ENCODE measurements around the gene LTA4H. TPM values are rescaled to one million over a fixed set of nuclear protein-coding genes. Genes with fewer than 3 reads are reported as not detected.

LTA4H gene
- total and polyA plus RNA-seq, 2 of the 4 experiments (the other 2 are of a cell fraction), result 41.0 to 43.3 TPM

DNA sequence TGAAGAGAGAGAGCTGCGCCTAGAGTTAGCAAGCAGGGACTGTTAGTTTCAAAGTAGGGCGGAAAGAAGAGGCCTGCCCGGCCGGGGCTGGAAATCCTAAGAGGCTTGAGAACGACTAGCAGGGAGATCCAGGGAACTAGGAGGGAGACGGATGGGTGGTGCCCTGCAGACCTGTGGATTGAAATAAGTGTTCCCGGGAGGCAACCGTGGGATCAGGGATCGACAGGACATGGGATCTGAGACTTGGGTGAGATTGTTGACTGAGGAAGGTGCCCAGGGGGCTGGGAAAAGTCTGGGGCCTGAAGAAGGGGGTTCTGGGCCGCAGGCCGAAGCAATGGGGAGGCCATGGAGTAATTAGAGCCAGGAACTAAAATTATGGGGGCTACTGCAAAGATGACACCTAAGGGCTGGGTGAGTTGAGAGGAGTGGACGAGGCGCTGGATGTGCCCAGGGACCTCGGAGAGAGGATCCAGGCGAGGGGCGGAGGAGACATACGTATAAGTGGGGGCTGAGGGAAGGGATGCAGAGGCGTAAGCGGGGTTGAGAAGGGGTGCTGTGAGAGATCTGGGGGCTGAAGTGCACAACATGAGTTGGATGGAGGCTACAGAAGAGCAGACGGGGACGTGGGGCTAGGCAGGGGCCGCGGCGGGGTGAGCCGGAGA lies 635 bp downstream of the LTA4H start:
- ChIA-PET CTCF (no interaction called here), POLR2A (ENCODE audit: unreplicated experiment) (no interaction called here)
- no peaks in the 10 kb centered on the region for H4K20me1 ChIP-seq (ENCODE audit: insufficient read depth, low read length)
- peak overlapping the region; percentile 97 for H2AFZ ChIP-seq (replicated peaks; ENCODE audit: low read length, poor library complexity)
- H3K27me3 ChIP-seq (ENCODE audit: control insufficient read depth, insufficient read depth, low read length), result no peaks in the 10 kb centered on the region
- H3K23ac ChIP-seq (ENCODE audit: low read depth, low read length), result peak overlapping the region; percentile 76
- H3K9ac ChIP-seq (ENCODE audit: low read depth, low read length), result peak overlapping the region; percentile 71
- peak overlapping the region; percentile 48 for H3K14ac ChIP-seq (replicated peaks; ENCODE audit: low read depth, low read length)
- H2AK5ac ChIP-seq (ENCODE audit: low read depth, low read length), result no peak overlapping the region; the same call in 1 of the 2 replicates
- peak overlapping the region; percentile 91 for H2AK9ac ChIP-seq (replicated peaks; ENCODE audit: low read depth, low read length, poor library complexity)
- H3K18ac ChIP-seq (ENCODE audit: low read depth, low read length), result no peak overlapping the region
- H3K36me3 ChIP-seq (ENCODE audit: control insufficient read depth, insufficient read depth, low read length), result no peaks in the 10 kb centered on the region
- H3K4me2 ChIP-seq (ENCODE audit: low read depth, low read length), result peak overlapping the region; percentile 83
- no peak overlapping the region for H2BK120ac ChIP-seq (ENCODE audit: low read depth, low read length)
- no TSS peak for BruUV-seq (replicated peaks)
- dilution Hi-C loops (cut with HindIII; ENCODE audit: low sequenced_read_pairs, unreplicated experiment) (no loop called here), intact Hi-C loops (cut with micrococcal nuclease) (loop anchor here (1.0 to 5.0 kb wide), 2 partner anchors 163 to 366 kb away; partner anchors contain the start of gene CDK17), in situ Hi-C loops (cut with MboI; ENCODE audit: low sequenced_read_pairs) (no loop called here)
- TF ChIP-seq, protein P1, sequence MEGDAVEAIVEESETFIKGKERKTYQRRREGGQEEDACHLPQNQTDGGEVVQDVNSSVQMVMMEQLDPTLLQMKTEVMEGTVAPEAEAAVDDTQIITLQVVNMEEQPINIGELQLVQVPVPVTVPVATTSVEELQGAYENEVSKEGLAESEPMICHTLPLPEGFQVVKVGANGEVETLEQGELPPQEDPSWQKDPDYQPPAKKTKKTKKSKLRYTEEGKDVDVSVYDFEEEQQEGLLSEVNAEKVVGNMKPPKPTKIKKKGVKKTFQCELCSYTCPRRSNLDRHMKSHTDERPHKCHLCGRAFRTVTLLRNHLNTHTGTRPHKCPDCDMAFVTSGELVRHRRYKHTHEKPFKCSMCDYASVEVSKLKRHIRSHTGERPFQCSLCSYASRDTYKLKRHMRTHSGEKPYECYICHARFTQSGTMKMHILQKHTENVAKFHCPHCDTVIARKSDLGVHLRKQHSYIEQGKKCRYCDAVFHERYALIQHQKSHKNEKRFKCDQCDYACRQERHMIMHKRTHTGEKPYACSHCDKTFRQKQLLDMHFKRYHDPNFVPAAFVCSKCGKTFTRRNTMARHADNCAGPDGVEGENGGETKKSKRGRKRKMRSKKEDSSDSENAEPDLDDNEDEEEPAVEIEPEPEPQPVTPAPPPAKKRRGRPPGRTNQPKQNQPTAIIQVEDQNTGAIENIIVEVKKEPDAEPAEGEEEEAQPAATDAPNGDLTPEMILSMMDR (conservative IDR thresholded peaks at IDR 0.05; ENCODE audit: low read depth, low read length), result no peak
- no peak for TF ChIP-seq SMC3 (IDR thresholded peaks at IDR 0.05; ENCODE audit: low read depth, low read length)
- TF ChIP-seq, protein P2, sequence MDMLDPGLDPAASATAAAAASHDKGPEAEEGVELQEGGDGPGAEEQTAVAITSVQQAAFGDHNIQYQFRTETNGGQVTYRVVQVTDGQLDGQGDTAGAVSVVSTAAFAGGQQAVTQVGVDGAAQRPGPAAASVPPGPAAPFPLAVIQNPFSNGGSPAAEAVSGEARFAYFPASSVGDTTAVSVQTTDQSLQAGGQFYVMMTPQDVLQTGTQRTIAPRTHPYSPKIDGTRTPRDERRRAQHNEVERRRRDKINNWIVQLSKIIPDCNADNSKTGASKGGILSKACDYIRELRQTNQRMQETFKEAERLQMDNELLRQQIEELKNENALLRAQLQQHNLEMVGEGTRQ (IDR thresholded peaks at IDR 0.05; ENCODE audit: low read depth, low read length), result no peak
- TF ChIP-seq MAZ (IDR thresholded peaks at IDR 0.05; ENCODE audit: borderline replicate concordance, low read depth, low read length), result no peak
- TF ChIP-seq POLR2A (IDR thresholded peaks at IDR 0.05; ENCODE audit: low read depth, low read length), result no peak
- no peak for TF ChIP-seq RFX5 (IDR thresholded peaks at IDR 0.05; ENCODE audit: low read depth, low read length)
- no peak for TF ChIP-seq ELK1 (IDR thresholded peaks at IDR 0.05; ENCODE audit: borderline replicate concordance, low read depth, low read length)
- no peak for TF ChIP-seq RCOR1 (IDR thresholded peaks at IDR 0.05; ENCODE audit: insufficient replicate concordance, low read length)
- TF ChIP-seq NFE2L2 (IDR thresholded peaks at IDR 0.05; ENCODE audit: low read depth, low read length), result no peak
- TF ChIP-seq MAFK (IDR thresholded peaks at IDR 0.05; ENCODE audit: low read depth, low read length), result no peak
- no peak for TF ChIP-seq BHLHE40 (IDR thresholded peaks at IDR 0.05; ENCODE audit: low read depth, low read length)
- H3K27ac ChIP-seq (ENCODE audit: insufficient read depth, low read length), result peak overlapping the region; percentile 54
- peaks cover 4 to 8% of the 10 kb centered on the region in 2 experiments; a peak in 3 of 4 replicates for H3K79me1 ChIP-seq (ENCODE audit: low read depth in 1 of 2, low read length in 2 of 2)
- no peak overlapping the region; the same call in 2 of the 3 replicates for H2BK15ac ChIP-seq (ENCODE audit: low read depth, low read length)
- 0% methylated on average over 15 of the region's 25 CpGs; no CpG with 5 or more reads in 1 of the 2 experiments for WGBS, 2 experiments (ENCODE audit: extremely low coverage in 2 of 2, insufficient read length in 1 of 2)
- DNase-seq, result peak; percentile 37
- H3K56ac ChIP-seq (ENCODE audit: extremely low read depth, insufficient read depth, low read length), result peak overlapping the region; percentile 64; the same call in 1 of the 2 replicates
- peak overlapping the region; percentile 87 for H3K4me3 ChIP-seq (ENCODE audit: insufficient read depth, low read depth, low read length)
- H3K9me1 ChIP-seq (ENCODE audit: insufficient read depth, low read length), result no peaks in the 10 kb centered on the region
- no peak overlapping the region for H2BK20ac ChIP-seq (ENCODE audit: low read depth, low read length)
- peak overlapping the region; percentile 55 for H2BK5ac ChIP-seq (ENCODE audit: low read depth, low read length, poor library complexity, severe bottlenecking)
- 0 out of 2 replicates have a peak overlapping the region, but pooled peaks have one; percentile 5 for H4K91ac ChIP-seq (ENCODE audit: insufficient read depth, low read depth, low read length)
- no peaks in the 10 kb centered on the region for H3K9me3 ChIP-seq (ENCODE audit: control insufficient read depth, insufficient read depth, low read length)
- ATAC-seq (ENCODE audit: low read depth), result peak; percentile 28
- H4K5ac ChIP-seq (ENCODE audit: low read depth, low read length), result no peak overlapping the region
- H3K4me1 ChIP-seq (ENCODE audit: control insufficient read depth, insufficient read depth, low read length), result 0 out of 2 replicates have a peak, but pooled peaks cover 2% of the 10 kb centered on the region
- peak overlapping the region; percentile 50 to 77; a peak in 3 of 4 replicates for H4K8ac ChIP-seq (ENCODE audit: low read depth in 2 of 2, low read length in 2 of 2)
- peak overlapping the region; percentile 38 for H3K4ac ChIP-seq (ENCODE audit: low read depth, low read length)

All from IMR-90 (cell line).